ENCODE measurements around the gene SLC12A9.

The SLC12A9 gene

GRCh38 chr7:100882785-100883526, 30.4 kb downstream of the SLC12A9 start:
- ATAC-seq (no peak), DNase-seq (no peak)
- no peaks in the 10 kb centered on the region for H3K9me3 Mint-ChIP-seq
- H3K4me1 Mint-ChIP-seq, result peaks cover 81% of the 10 kb centered on the region
- peak overlapping the region in 1 of 2 donors; percentile 28 for H3K27ac Mint-ChIP-seq
- no peaks in the 10 kb centered on the region for H3K27me3 Mint-ChIP-seq
- H3K4me3 Mint-ChIP-seq, result no peak overlapping the region

DNA sequence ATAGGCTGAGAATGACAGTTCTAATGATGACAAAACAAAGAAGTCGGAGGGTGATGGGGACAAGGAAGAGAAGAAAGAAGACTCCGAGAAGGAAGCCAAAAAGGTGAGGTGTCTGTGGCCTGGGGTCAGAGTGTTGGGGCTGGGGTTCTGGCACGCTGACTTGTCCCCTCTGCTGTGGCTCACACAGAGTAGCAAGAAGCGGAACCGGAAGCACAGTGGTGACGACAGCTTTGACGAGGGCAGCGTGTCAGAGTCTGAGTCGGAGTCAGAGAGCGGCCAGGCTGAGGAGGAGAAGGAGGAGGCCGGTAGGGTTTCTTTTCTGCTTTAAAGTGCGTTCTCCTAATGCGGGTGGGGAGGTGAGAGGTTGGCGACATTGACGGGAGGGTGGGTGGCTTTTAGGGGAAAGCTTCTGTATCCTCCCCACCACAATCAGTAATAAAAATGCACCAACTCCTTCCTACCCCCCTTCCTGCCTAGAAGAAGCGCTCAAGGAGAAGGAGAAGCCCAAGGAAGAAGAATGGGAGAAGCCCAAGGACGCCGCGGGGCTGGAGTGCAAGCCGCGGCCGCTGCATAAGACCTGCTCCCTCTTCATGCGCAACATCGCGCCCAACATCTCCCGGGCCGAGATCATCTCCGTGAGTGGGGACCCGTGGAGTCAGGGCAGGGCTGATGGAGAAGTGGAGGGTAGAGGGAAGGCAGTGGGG, 32.4 kb downstream of the SLC12A9 start:
- Mint-ChIP-seq H3K9me3 (no peaks in the 10 kb centered on the region), H3K27me3 (no peaks in the 10 kb centered on the region), H3K4me3 (no peak overlapping the region), H3K27ac (peak overlapping the region; percentile 16 to 65), H3K4me1 (peaks cover 73% of the 10 kb centered on the region)
- ATAC-seq (no peak), DNase-seq (no peak)

DNA sequence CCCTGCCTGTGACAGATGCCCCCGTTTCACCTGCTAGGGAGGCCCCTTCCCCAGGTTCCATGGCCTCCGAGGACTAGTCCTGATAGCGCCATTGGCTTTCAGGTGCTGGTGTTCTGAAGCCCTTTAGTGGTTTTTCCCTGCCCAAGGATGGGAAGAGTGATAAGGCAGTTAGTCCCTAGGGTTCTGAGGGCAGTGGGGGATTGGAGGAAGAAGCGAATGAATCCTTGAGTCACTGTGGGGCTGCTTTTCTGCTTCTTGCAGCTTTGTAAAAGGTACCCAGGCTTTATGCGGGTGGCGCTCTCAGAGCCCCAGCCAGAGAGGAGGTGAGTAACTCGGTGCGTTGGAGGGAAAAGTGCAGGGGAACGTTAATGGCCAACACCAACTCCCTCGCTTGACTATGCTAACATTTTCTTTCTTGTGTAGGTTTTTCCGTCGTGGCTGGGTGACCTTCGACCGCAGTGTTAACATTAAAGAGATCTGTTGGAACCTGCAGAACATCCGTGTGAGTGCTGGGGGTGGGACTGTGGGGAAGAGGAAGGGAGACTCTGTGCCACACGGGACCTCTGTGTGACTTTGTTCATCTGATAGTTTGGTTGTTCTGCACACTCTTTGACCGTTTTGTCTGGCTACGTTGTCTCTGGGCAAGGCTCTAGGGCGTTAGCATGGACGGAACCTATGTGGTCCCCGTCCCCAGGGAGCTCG, 33.1 kb downstream of the SLC12A9 start:
- ATAC-seq, result no peak
- no peaks in the 10 kb centered on the region for H3K9me3 Mint-ChIP-seq
- H3K4me3 Mint-ChIP-seq, result no peak overlapping the region
- H3K27ac Mint-ChIP-seq, result peak overlapping the region in 1 of 2 donors; percentile 66
- DNase-seq, result no peak
- H3K27me3 Mint-ChIP-seq, result peaks cover 7% of the 10 kb centered on the region
- H3K4me1 Mint-ChIP-seq, result peaks cover 73% of the 10 kb centered on the region

DNA sequence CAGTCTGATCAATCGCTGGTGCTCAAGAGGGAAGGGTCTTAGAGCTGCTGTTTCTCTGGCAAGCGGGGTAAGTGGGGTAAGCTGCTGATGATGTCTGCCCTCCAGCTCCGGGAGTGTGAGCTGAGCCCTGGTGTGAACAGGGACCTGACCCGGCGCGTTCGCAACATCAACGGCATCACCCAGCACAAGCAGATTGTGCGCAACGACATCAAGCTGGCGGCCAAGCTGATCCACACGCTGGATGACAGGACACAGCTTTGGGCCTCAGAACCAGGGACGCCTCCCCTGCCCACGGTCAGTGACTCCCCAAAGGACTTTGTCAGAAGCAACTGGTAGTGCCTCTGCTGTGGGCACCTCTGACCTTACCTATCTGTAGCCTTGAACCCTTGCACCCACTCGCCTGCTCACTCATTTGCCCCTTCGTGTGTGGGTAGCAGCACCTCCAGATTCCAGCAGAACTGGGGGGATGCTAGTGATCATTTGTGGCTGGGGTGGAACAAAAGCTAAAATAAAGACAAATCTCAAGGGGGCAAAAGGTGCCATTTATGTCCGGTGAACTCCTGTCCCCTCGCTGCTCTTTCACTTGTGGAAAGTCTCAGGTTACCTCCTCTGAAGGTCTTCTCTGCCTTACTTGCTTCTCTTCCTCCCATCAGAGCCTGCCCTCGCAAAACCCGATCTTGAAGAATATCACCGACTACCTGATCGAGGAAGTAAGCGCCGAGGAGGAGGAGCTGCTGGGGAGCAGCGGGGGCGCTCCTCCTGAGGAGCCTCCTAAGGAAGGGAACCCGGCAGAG, 33.8 kb downstream of the SLC12A9 start:
- no peak for DNase-seq
- H3K4me3 Mint-ChIP-seq, result peak overlapping the region in 1 of 2 donors; percentile 85
- peaks cover 76% of the 10 kb centered on the region for H3K4me1 Mint-ChIP-seq
- peaks cover 14% of the 10 kb centered on the region for H3K27me3 Mint-ChIP-seq
- ATAC-seq, result no peak
- no peaks in the 10 kb centered on the region for H3K9me3 Mint-ChIP-seq
- no peak overlapping the region for H3K27ac Mint-ChIP-seq

DNA sequence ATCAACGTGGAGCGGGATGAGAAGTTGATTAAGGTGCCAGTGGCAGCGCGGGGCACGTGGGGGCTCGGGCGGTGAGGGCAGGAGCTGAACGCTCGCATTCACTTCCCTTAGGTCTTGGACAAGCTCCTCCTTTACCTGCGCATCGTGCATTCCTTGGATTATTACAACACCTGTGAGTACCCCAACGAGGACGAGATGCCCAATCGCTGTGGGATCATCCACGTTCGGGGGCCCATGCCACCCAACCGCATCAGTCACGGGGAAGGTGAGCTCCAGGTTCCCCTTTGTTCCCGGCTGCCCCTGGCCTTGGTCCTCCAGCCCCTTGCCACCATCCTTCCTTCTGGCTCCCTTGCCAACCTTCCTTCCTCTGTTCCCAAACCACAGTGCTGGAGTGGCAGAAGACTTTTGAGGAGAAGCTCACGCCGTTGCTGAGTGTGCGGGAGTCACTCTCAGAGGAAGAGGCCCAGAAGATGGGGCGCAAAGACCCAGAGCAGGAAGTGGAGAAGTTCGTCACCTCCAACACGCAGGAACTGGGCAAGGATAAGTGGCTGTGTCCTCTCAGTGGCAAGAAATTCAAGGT, 34.5 kb downstream of the SLC12A9 start:
- peak overlapping the region; percentile 84 to 91 for H3K27ac Mint-ChIP-seq
- DNase-seq (no peak), ATAC-seq (no peak)
- H3K27me3 Mint-ChIP-seq, result peaks cover 21% of the 10 kb centered on the region
- H3K4me3 Mint-ChIP-seq, result peak overlapping the region; percentile 82 to 85
- peaks cover 76% of the 10 kb centered on the region for H3K4me1 Mint-ChIP-seq
- no peaks in the 10 kb centered on the region for H3K9me3 Mint-ChIP-seq

GRCh38 chr7:100887516-100888290, 35.2 kb downstream of the SLC12A9 start:
- Mint-ChIP-seq H3K9me3 (no peaks in the 10 kb centered on the region), H3K4me3 (peak overlapping the region; percentile 82 to 85), H3K4me1 (peaks cover 76% of the 10 kb centered on the region), H3K27ac (peak overlapping the region; percentile 84 to 91), H3K27me3 (peaks cover 28% of the 10 kb centered on the region)
- ATAC-seq (peak; percentile 21), DNase-seq (no peak)

- Mint-ChIP-seq H3K27ac (peak overlapping the region in 1 of 2 donors; percentile 28), H3K4me3 (peak overlapping the region; percentile 82 to 85), H3K9me3 (no peaks in the 10 kb centered on the region), H3K4me1 (peaks cover 71% of the 10 kb centered on the region), H3K27me3 (peaks cover 35% of the 10 kb centered on the region)
- no peak for DNase-seq
- ATAC-seq, result no peak
Observed at GRCh38 chr7:100888291-100888987, 35.9 kb downstream of the SLC12A9 start.

- DNase-seq, result no peak
- H3K27ac Mint-ChIP-seq, result peak within 1 kb of the TSS; percentile 28 to 87
Observed at GRCh38 chr7:100888988-100889750, 36.7 kb downstream of the SLC12A9 start, which contains the start of gene UFSP1. UFSP1 (minus strand) TSS chr7:100889715; CDS start chr7:100889271, 444 bp downstream.

GRCh38 chr7:100890653-100891567, 38.4 kb downstream of the SLC12A9 start:
- peak overlapping the region; percentile 87 to 94 for H3K4me3 Mint-ChIP-seq

More at GRCh38 chr7:100888988-100889750, 36.7 kb downstream of the SLC12A9 start, which contains the start of gene UFSP1:
- H3K9me3 Mint-ChIP-seq, result no peaks in the 10 kb centered on the region
- H3K4me1 Mint-ChIP-seq, result peaks cover 65% of the 10 kb centered on the region
- peak; percentile 57 for ATAC-seq
- H3K27me3 Mint-ChIP-seq, result peaks cover 42% of the 10 kb centered on the region
- H3K4me3 Mint-ChIP-seq, result peak within 1 kb of the TSS; percentile 82 to 94

DNA sequence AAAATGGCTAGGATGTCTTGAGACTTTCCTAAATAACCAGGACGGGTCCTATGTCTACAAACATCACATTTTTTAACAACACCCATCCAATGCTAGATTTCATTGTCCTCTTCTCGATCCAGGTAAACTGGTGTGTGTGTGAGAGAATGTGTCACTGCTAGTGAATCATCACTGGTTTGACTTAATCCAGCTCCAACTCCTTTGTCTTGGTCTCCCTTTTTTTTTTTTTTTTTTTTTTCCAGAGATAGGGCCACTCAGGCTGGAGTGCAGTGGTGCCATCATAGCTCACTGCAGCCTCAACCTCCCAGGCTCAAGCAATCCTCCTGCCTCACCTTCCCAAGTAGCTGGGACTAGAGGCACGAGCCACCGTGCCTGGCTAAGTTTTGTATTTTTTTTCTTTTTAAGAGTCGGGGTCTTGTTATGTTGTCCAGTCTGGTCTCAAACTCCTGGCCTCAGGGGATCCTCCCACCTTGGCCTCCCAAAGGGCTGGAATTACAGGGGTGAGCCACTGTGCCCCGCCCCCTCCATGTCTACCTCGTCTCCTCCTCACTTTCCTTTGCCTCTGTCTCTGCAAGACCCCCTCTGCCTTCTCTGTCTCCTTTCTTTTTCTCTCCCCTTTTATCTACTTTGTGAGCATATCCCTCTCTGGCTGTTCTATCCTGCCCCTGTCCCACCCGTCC, 39.2 kb downstream of the SLC12A9 start:
- DNase-seq, result no peak
- Mint-ChIP-seq H3K4me3 (peak overlapping the region; percentile 87 to 94), H3K9me3 (no peaks in the 10 kb centered on the region), H3K27me3 (peaks cover 66% of the 10 kb centered on the region), H3K27ac (no peak overlapping the region), H3K4me1 (peaks cover 56% of the 10 kb centered on the region)
- ATAC-seq, result no peak

More at GRCh38 chr7:100890653-100891567, 38.4 kb downstream of the SLC12A9 start:
- Mint-ChIP-seq H3K4me1 (peaks cover 58% of the 10 kb centered on the region), H3K27me3 (peaks cover 58% of the 10 kb centered on the region), H3K9me3 (no peaks in the 10 kb centered on the region), H3K27ac (no peak overlapping the region)
- ATAC-seq (no peak), DNase-seq (no peak)

DNA sequence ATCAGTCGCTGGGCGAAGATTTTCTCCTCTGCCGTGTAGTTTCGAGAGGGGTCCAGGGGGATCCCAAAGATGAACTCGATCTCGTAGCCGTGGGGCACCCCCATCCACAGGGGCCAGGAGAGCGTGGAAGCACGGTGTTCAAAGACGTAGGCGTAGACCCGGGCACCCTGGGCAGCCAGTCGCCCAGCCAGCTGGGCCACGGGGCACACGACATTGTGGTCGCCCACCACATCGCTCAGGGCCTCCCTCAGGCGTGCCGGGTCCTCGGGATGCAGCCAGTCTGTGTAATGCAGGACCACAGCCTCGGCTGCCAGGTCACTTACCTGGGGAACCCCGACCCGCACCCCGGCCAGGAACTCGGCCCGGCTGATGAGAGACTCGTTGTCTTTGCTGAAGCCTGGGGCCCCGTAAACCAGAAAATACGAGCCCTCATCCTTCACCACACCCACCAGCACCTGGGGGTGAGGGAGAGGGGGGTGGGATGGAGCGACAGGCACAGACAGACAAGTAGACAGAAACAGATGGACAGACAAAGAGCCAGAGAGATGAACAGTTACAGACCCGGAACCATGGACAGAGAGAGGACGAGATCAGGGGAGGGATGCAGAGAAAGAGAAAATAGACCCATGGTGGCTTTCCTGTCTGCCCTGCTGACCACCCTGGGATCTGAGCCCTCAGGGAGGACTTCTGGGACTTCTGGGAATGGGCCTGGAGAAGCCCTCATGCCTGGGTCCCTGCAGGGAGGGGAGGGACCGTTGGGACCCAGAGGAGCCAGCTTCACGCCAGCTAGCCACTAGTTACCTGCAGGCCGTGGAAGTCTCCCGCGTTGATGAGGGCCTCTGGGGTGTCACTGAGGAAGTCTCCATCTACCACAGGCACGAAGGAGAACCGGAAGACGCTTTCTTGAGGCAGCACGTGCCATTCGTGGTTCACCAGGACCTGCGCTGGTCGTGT, 40.1 kb downstream of the SLC12A9 start:
- Mint-ChIP-seq H3K4me1 (peaks cover 51% of the 10 kb centered on the region), H3K9me3 (no peaks in the 10 kb centered on the region), H3K4me3 (no peak overlapping the region), H3K27me3 (peaks cover 74% of the 10 kb centered on the region), H3K27ac (no peak overlapping the region)
- no peak for ATAC-seq
- DNase-seq, result no peak

Measured in stimulated activated naive CD8-positive, alpha-beta T cell treated with anti-CD3 and anti-CD28 coated beads, Interleukin-15, amount 100 ng/mL, for 72 hours (primary cell).